Frontal cortex (tissue), 4 donors: ENCODE results near the gene BMS1. TPM values are rescaled to one million over a fixed set of nuclear protein-coding genes. Genes with fewer than 3 reads are reported as not detected.
A peak's percentile ranks its signal among the peaks of the same experiment; 100 is the strongest.
"Not testable (repeated sequence)": the region's sequence is repeated elsewhere in the genome, so short reads cannot be mapped to it uniquely, and the experiment has no call there.

Experiments used
- DNase-seq, 2 donors: peaks; one replicate each; pipeline ENCODE4 v3.0.0; 2012; ENCODE audit warnings: low spot score in 2 of 2
- FAIRE-seq: peaks from 2 replicates; lab custom pipeline; 2012; peaks lifted over from hg19 to GRCh38; lab: Jason Lieb, UNC
- total RNA-seq: library from RNA; depleted of rRNA; stranded (reverse); fragments of >200 nt; gene quantifications from one replicate; pipeline ENCODE4 v1.2.3, GENCODE V29; 2014
- donor health status: control.
- donor health status: control.
- donor health status: control.

Gene BMS1
- total RNA-seq, 1 donor from 2014 or later, result 12.6 TPM

GRCh38 chr10:42850931-42851330 lies 68.3 kb downstream of the BMS1 start:
- DNase-seq, result no peak
- no peak for FAIRE-seq

GRCh38 chr10:42859256-42859655 lies 76.7 kb downstream of the BMS1 start:
- FAIRE-seq (no peak), DNase-seq (no peak)

DNA sequence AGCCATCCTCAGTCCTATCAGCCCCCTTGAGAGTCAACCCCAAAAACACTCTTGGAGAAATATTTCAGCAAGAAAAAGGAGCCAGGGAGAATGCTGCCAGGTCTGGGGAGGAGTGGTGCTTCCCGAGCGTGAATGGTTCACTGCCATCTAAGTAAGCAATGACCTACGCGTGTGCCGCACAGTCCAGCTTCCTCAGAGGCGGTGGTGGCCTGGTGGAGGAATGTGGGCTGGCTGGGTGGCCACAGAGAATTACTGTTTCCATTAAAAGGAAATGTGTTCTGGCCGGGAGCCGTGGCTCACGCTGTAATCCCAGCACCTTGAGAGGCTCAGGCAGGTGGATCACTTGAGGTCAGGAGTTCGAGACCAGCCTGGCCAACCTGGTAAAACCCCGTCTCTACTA lies 77.4 kb downstream of the BMS1 start:
- not testable (repeated sequence) for FAIRE-seq, DNase-seq

GRCh38 chr10:42862801-42863200 lies 80.2 kb downstream of the BMS1 start:
- FAIRE-seq, DNase-seq: not testable (repeated sequence)

GRCh38 chr10:42864575-42864974 lies 82.0 kb downstream of the BMS1 start:
- FAIRE-seq (no peak), DNase-seq (no peak)

DNA sequence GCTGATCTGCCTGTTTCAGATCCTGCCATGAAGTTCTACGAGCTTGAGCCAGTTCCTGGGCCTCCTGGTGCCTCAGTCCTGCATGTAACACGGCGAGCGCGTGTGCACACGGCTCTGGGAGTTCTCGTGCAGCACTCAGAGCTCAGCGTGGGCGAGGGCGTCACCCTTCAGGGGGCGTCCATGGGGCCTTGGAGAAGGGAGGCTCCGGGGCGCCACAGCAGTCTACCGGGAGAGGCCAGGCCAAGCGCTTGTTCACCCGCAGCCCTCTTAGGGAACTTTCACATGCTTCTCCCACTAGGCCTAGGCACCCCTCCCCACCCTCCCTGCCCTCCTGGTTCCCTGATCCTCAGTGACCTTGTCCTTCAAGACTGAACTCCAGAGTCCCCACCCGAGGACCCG lies 83.1 kb downstream of the BMS1 start:
- no peak for DNase-seq
- FAIRE-seq, result no peak

DNA sequence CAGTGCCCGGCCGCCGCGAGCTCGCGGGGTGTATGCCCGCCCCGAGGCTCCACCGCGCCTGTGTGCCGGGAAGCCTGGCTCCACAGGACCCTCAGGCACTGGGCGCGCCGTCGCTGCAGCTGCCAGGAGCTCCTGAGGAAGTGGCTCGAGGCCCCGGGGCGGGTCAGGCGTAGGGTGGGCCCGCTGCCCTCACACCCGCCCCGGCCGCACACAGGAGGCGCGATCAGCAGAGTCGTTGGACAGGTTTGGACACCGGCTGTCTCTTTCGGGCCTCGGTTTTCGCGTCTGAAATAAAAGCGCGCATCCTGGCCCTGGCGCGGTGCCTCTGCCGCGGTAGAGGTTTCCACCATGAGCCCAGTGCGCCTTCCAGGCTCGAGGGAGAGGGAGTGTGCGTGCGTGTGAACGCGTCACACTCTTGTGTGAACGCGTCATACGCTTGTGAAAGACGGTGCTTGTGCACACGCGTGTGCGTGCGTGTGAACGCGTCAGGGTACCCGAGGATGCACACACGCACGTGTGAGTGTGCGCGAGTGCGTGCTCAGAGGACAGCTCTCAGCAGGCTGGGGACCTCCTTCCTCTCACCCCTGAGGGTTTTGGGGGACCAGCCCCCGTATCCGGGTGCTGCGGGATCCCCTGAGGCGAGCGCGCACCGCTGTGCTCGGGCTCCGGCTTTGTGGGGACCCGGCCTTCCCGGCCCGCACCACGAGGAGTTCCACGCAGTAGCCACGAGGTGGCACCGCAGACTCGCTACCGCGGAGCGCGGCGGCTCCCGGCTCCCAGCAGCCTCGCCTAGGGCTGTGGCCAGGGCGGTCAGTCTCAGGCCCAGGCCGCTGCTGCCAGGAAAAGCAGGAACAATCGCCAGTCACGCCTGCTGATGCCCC lies 83.8 kb downstream of the BMS1 start:
- FAIRE-seq, result no peak

DNA sequence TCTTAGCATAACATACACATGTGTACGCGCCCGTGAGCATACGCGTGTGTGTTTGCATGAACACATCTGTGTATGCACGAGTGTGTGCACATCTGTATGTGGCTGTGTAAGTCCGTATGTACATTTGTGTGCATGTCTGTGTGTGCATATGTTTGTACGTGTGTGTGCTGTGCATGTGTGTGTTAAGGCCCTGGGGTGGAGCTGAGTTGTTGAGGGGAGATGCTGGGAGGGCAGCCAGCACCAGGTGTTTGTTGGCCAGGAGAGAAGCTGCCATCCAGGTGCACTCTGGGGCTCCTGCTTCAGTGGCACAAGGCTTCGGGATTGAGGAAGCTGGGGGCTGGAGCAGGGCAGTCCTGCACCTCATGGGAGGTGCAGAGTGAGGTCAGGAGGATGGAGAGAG lies 85.0 kb downstream of the BMS1 start:
- FAIRE-seq (no peak), DNase-seq (no peak)

More for the DNA sequence above, 83.8 kb downstream of the BMS1 start:
- peak; percentile 70 to 85 for DNase-seq

DNA sequence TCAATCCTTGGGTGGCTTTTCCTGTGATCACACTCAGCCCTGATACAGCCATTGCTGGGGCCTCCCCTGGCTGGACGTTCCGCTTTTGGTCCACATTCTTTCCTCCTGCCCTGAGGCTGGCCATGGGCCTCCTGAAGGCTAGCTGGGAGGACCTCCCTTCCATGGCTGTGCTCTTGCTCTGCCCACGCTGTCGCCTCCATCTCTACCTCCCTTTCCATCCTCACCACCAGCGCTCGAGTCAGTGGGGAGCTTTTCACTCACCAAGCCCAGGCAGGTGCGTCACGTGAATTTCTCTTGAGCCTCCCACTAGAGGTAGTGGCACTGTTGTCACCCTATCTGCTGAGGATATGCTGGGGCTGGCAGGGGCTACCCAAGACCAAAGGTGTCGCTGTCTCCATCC lies 85.9 kb downstream of the BMS1 start:
- DNase-seq, result no peak
- no peak for FAIRE-seq

DNA sequence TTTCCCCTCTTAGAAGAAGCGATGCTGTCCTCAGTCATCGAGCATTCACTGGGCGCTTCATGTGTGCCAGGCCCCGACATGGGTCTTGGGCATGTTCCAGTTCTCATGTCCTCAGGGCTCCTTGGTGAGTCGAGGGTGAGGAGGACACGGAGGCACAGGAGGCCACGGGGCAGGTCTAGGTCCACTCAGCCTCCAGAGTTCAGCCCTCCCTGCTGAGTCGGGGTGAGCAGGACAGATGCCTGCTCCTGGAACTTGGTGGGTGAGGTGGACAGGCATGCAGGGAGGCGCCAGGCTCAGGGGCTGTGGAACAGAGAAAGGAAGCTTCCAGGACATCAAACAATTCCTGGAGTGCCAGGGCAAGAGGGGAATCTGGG lies 87.4 kb downstream of the BMS1 start:
- DNase-seq (no peak), FAIRE-seq (no peak)

DNA sequence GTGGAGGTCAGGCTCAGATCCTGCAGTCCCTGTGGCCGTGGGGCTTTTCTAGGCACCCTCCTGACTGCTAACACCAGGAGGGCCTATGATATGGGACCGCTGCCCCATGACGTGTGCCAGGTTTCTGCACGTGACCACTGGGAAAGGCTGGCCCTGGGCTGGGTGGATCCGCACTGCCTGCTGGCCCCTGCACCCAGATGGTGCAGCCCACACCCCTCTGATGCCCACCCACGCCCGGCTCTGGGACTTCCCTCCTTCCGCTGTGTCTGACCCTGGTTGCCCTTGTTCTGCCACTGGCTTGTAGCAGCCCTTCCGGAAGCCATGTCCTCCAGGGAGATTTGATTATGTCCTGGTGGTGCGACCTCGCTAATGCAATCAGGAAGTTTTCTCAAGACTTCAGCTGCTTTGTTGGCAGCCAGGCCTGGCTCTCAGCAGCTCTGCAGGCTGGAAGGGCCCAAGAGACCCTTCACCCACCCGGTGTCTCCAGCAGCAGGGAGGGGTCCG lies 88.6 kb downstream of the BMS1 start:
- FAIRE-seq, DNase-seq: not testable (repeated sequence)

DNA sequence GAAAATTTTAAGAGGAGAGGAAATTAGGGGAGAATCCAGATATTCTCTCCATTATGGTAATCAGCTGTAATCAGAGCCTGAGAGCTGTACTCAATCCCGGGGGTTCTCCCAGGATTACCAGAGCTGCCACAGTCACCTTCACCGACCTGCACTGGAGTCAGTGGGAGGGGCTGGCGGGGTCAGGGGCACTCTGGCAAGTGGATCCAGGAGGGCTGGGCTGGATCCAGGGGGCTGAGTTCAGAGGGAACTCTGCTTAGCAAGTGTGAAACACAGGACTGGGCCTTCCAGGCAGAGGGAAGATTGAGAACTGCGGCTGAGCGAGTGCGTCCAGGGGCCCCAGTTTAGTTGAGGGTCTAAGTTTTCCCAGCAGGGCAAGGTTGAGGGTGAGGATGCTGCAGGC lies 89.2 kb downstream of the BMS1 start:
- FAIRE-seq (no peak), DNase-seq (no peak)

DNA sequence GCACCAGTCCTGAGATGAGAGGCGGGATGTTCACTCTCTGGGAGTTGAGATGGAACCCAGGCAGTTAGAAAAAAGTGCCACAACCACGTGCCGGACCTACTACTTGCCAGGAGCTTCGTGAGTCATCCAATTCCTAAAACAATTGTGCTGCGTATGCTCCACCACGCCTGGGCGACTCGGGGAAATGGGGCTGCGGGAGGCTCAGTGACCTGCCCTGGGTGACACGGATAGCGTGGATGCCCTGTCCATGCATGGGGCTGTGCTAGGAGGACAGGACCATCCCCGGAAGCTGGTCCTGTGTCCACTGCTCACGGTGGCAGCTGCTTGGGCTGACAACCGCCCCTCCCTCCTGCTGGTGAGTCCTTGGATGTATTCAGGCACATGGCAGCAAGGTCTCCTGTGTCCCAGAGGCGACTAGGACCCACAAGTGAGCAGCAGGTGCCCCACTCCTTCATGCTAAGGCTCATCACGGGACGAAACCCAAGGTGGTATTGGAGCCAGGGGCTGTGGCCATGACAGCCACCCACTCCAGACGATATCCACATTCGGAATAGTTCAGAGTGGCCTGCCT lies 90.4 kb downstream of the BMS1 start:
- no peak for FAIRE-seq
- DNase-seq, result no peak

- FAIRE-seq, result no peak
- no peak for DNase-seq
These were observed 92.3 kb downstream of the BMS1 start for GRCh38 chr10:42874713-42875387.

DNA sequence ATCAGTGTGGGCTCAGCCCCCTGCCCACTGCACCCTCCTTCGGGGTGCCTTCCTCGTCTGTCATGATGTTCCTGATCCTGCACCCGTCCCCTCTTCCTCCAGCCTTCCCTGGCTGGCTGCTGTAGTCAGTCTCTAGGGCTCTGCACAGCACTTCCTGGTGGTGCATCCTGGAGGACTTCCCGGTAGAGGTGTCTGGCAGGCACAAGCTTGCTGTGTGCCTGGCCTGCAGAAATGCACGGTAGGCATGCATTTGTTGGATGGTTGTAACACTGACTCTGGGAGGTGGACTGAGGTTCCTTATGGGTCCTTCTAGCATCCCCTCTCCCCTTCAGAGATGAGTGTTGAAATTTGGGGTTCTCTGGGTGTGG lies 92.8 kb downstream of the BMS1 start:
- FAIRE-seq, result no peak
- no peak for DNase-seq

DNA sequence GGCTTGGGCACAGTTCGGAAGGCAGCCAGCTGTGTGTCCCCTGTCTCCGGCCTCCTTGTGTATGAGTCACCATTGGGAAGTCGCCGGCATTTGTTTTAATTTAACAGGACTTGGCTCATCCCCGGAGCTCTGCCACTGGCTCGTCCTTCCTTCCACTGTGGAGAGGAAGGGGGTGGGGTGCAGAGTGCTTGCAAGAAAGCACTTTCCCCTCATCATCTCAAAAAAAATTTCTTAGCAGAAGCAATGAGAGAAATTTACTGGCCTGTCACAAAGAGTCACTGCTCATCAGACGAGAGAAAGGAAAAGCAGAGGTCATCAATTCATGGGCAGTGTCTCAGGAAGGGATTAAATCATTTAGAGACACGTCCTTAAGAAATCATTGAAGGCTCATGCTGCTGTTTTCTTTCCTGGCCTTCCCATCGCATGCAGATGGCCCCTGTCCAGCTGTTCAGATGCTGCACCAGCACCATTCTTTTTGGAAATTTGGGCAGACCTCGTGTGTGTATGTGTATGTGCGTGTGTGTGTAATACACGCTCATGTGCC lies 93.3 kb downstream of the BMS1 start:
- FAIRE-seq (no peak), DNase-seq (peak in 1 of 2 donors; percentile 55)

- no peak for DNase-seq
- no peak for FAIRE-seq
These were observed 93.9 kb downstream of the BMS1 start for GRCh38 chr10:42876476-42876875.

GRCh38 chr10:42876945-42877344 lies 94.3 kb downstream of the BMS1 start:
- FAIRE-seq (no peak), DNase-seq (no peak)

DNA sequence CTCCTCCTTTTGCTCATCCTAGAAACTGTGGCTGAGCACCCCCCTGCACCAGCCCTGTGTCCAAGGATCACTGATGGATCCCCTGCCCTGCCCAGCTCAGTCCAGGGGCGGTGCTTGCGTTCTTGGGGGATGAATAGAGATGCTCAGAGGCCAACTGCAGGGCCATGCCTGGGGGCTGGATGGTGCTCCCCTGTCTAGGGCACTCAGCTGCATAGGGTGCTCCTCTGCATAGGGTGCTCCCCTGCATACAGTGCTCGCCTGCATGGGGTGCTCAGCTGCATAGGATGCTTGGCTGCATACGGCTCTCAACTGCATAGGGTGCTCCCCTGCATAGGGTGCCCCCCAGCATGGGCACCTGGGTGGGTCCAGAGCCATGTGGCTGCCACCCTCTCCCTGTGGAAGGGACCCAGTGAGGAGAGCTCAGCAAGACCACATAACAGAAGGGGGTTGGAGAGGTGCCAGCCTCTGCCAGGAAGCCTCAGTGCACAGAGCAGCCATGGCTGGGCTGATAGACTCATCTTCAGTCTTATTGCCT lies 95.0 kb downstream of the BMS1 start:
- DNase-seq, result no peak
- no peak for FAIRE-seq

GRCh38 chr10:42878134-42878820 lies 95.7 kb downstream of the BMS1 start:
- DNase-seq (no peak), FAIRE-seq (no peak)
